Ishikawa (cell line): ENCODE data around the gene EYS.

Experiments used
- CEBPB ChIP-seq: IDR thresholded peaks from 2 replicates; pipeline ENCODE4 v1.6.1; 2012
- CREB1 ChIP-seq: IDR thresholded peaks from 2 replicates; pipeline ENCODE4 v1.6.1; 2012; ENCODE audit warnings: low read depth
- EGR1 ChIP-seq: IDR thresholded peaks from 2 replicates; pipeline ENCODE4 v1.6.1; 2012
- EP300 ChIP-seq: IDR thresholded peaks from 2 replicates; pipeline ENCODE4 v1.6.1; 2012; ENCODE audit warnings: borderline replicate concordance
- FOXM1 ChIP-seq: IDR thresholded peaks from 2 replicates; pipeline ENCODE4 v1.6.1; 2012; ENCODE audit warnings: low read depth, borderline replicate concordance
- MAX ChIP-seq: IDR thresholded peaks from 2 replicates; pipeline ENCODE4 v1.6.1; 2012
- NFIC ChIP-seq: IDR thresholded peaks from 2 replicates; pipeline ENCODE4 v1.6.1; 2012
- RAD21 ChIP-seq: IDR thresholded peaks from 2 replicates; pipeline ENCODE4 v1.6.1; 2012; ENCODE audit warnings: low read depth
- REST ChIP-seq: IDR thresholded peaks from 2 replicates; pipeline ENCODE4 v1.6.1; 2012; ENCODE audit warnings: low read depth, mild to moderate bottlenecking
- TAF1 ChIP-seq: IDR thresholded peaks from 2 replicates; pipeline ENCODE4 v1.6.1; 2012; ENCODE audit warnings: low read depth, mild to moderate bottlenecking
- TCF12 ChIP-seq: IDR thresholded peaks from 2 replicates; pipeline ENCODE4 v1.6.1; 2012; ENCODE audit warnings: low read depth
- TEAD4 ChIP-seq: IDR thresholded peaks from 2 replicates; pipeline ENCODE4 v1.6.1; 2012
- USF1 ChIP-seq: IDR thresholded peaks from 2 replicates; pipeline ENCODE4 v1.6.1; 2012
- YY1 ChIP-seq: IDR thresholded peaks from 2 replicates; pipeline ENCODE4 v1.6.1; 2012; ENCODE audit warnings: low read depth
- ZBTB7A ChIP-seq: IDR thresholded peaks from 2 replicates; pipeline ENCODE4 v1.6.1; 2012; ENCODE audit warnings: low read depth

Gene EYS

GRCh38 chr6:65627015-65627414 lies 80.0 kb downstream of the EYS start:
- TF ChIP-seq EGR1: no peak
- no peak for TF ChIP-seq YY1
- TF ChIP-seq CEBPB: peak; percentile 60; the same call in 1 of the 2 replicates

- no peak for TF ChIP-seq TCF12
- no peak for TF ChIP-seq USF1
- TF ChIP-seq ZBTB7A: no peak
- TF ChIP-seq YY1: no peak
- TF ChIP-seq REST: no peak
- no peak for TF ChIP-seq RAD21
- no peak for TF ChIP-seq TAF1
- TF ChIP-seq CEBPB: no peak
- TF ChIP-seq NFIC: no peak
- TF ChIP-seq EP300: no peak
- no peak for TF ChIP-seq TEAD4
- TF ChIP-seq EGR1: no peak
- TF ChIP-seq CREB1: no peak
- no peak for TF ChIP-seq MAX
- no peak for TF ChIP-seq FOXM1
Observed at GRCh38 chr6:65623566-65623965, 83.5 kb downstream of the EYS start.

- TF ChIP-seq RAD21: no peak
Observed at GRCh38 chr6:65610746-65611145, 96.3 kb downstream of the EYS start.

- TF ChIP-seq TEAD4 (no peak), TCF12 (no peak), CEBPB (0 out of 2 replicates have a peak, but pooled peaks have one; percentile 40), FOXM1 (no peak), REST (no peak), EP300 (no peak)
Observed at GRCh38 chr6:65595540-65595939, 111.5 kb downstream of the EYS start.

- TF ChIP-seq USF1 (no peak), EP300 (no peak), EGR1 (no peak), TEAD4 (no peak), CREB1 (no peak), MAX (no peak), NFIC (no peak), REST (no peak), CEBPB (no peak), YY1 (no peak)
Observed at GRCh38 chr6:65570340-65570739, 136.7 kb downstream of the EYS start.

- TF ChIP-seq TAF1: no peak
- TF ChIP-seq REST: no peak
- TF ChIP-seq USF1: no peak
- TF ChIP-seq EP300: no peak
- TF ChIP-seq ZBTB7A: no peak
- no peak for TF ChIP-seq TEAD4
- TF ChIP-seq TCF12: no peak
- TF ChIP-seq YY1: no peak
- TF ChIP-seq CREB1: no peak
- TF ChIP-seq EGR1: no peak
- TF ChIP-seq NFIC: no peak
- no peak for TF ChIP-seq RAD21
- TF ChIP-seq CEBPB: no peak
- TF ChIP-seq FOXM1: no peak
- TF ChIP-seq MAX: no peak
Observed at GRCh38 chr6:65569505-65569904, 137.5 kb downstream of the EYS start.
